ENCODE data around the gene LGALS9.

GRCh38 chr17:27654136-27654535 is 23.1 kb downstream of the LGALS9 start:
- TF ChIP-seq CTCF (IDR thresholded peaks at IDR 0.05) (no peak), POLR2A (IDR thresholded peaks at IDR 0.05) (no peak)
